Suppressor macrophage treated with lipopolysaccharide for 1 hour (primary cell): ENCODE data around the gene SLC19A1.
"Not testable (repeated sequence)": the region's sequence is repeated elsewhere in the genome, so short reads cannot be mapped to it uniquely, and the experiment has no call there.

Experiments
- DNase-seq, 3 donors: peaks; one replicate each; pipeline ENCODE4 v3.0.0-alpha.2; 2020 to 2022

Gene SLC19A1

GRCh38 chr21:45576838-45577737 lies 34.8 kb upstream of the SLC19A1 start:
- DNase-seq, result no peak

DNA sequence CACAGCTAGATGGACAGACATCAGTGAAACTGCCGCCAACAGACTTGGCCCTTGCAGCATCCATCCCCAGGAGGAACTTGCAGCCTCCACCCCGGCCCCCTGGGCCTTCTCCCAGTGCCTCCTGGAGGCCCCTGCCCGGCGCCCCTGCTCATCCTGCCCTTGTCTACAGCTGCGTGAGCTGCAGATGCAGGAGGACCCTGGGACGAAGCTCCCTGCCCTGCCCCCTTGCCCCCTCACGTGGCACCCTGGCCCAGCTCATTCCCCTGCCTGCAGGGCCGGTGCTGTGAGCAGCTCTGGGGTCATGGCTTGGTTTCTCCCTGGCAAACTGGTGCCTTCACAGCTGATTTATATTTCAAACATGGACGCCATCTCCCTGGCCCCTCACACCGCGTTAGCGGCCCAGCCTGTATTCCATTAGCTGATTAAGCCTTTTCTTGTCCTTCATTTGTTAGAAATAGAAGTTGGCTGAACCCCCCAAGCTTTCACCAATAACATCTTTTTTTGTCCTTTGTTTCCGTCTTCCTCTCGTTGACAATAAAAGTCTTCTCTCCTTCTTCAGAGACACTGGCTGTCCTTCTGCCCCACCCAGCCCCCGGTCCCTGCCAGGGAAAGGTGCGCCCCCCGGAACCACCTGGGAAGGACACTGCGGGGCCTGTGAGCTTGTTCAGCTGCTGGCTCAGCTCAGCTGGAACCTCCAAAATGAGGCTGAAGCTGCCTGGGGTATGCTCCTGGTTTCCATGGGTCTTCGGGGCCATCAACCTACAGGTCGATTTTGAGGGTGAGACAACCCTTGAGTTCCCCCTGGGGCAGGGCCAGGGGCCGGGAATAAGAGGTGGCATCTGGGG lies 34.0 kb upstream of the SLC19A1 start:
- no peak for DNase-seq

- no peak for DNase-seq
Measured at GRCh38 chr21:45575304-45575992, 33.2 kb upstream of the SLC19A1 start.

DNA sequence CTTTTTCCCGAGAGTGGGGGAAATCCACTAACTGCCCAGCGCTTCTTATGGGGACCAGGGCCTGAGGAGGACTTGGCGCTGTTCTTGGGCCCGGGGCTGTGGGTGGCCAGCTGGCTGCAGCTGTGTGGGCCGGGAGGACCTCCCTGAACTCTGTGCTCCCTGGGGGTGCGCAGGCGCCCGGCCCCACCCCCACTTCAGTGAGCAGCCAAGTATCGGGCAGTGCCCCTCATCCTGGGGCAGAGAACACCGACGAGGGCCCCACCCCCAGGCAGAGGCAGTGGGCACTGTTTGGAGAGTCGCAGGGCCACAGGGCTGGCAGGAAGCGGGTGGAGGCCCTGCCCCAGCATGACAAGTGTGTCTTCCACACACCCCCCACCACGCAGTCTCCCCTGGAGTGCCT lies 32.5 kb upstream of the SLC19A1 start:
- DNase-seq, result no peak

- DNase-seq, result no peak
Measured at GRCh38 chr21:45574081-45574501, 31.9 kb upstream of the SLC19A1 start.

DNA sequence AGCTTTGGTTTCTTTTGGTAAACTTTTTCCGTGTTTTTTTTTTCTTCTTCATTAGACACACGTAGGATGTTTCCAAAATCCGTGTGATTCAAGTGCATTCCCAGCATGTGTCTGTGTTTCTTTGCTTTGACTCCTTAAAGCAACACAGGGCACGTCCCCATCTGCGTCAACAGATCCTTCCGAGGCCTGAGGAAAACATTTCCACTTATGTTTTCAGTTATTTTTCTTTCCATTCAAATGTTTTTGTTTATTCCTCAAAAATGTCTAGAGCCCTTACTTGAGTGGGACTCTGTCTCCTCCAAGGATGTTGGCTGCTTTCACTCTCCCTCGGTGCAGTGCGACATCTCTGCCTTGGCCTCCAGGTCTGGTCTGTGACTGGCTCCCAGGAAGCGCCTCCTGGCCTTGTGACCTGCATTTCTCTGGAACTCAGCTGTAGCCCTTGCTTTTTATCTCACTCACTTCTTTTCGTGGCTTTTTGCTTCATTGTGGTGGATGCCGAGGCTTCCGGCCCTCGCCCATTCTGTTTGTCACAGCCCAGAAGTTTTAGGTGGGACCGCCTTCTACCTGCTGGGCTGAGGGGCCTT lies 31.3 kb upstream of the SLC19A1 start:
- DNase-seq, result no peak

DNA sequence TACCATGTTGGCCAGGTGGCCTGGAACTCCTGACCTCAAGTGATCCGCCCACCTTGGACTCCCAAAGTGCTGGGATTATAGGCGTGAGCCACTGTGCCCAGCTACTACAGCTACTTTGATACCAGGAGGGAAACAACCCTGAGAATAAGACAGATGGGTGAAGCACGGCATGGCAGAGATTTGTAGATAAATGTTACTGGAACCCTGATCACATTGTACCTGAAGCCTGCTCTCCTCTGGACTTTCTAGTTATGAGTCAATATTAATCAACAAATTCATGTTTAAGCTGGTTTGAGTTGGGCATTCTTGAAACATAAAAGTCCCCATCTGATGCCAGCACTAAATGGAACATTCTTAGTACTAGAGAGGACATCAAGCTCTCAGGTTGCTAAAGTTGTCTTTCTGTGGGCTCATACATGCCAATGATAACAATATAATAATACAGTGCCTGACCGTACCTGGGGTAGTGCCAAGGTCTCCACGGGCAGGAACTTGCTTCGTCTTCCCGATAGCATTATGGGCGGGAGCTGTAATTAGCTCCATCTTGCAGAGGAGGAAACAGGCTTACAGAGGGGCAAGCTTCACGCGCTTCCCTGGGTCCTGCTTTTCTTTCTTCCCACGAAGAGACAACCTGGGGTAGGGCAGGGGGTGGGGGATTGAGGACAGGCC lies 30.7 kb upstream of the SLC19A1 start:
- DNase-seq, result no peak

DNA sequence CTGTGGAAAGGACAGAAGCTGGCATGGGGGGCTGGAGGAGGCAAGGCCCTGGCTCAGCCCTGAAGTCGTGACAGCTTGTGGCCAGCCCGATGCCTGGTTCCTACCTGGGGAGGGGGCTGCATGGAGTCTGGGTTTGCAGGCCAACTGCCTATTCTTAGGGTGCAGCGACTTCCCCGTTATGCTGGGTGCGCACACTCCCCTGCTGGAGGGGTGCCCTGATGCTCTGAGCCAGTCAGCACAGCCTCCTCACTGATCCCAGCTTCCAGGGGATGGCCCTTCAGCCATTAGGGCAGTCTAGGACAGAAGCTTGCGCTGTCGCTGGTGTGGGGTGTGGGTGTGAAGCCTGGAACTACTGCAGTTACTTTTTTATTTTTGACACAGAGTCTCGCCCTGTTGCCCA lies 30.0 kb upstream of the SLC19A1 start:
- DNase-seq, result no peak

DNA sequence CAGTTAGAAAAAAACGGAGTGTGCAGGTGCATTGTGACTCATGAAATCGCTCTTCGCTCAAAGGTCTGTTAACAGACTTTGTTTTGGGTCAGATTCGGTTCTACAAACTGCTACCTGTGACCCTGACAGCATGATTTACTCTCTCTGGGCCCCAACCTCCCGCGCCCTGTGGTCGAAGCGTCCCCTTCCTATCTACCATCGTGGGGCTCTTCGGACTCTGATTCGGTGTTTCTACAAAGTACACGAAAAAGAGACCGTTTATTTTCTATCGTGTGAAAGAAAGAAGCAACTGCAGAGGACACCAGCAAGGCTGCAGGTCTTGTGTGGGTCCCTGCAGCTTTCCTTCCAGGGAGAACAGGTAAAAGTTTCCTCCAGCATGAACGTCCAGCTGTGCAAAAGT lies 29.4 kb upstream of the SLC19A1 start:
- no peak for DNase-seq

DNA sequence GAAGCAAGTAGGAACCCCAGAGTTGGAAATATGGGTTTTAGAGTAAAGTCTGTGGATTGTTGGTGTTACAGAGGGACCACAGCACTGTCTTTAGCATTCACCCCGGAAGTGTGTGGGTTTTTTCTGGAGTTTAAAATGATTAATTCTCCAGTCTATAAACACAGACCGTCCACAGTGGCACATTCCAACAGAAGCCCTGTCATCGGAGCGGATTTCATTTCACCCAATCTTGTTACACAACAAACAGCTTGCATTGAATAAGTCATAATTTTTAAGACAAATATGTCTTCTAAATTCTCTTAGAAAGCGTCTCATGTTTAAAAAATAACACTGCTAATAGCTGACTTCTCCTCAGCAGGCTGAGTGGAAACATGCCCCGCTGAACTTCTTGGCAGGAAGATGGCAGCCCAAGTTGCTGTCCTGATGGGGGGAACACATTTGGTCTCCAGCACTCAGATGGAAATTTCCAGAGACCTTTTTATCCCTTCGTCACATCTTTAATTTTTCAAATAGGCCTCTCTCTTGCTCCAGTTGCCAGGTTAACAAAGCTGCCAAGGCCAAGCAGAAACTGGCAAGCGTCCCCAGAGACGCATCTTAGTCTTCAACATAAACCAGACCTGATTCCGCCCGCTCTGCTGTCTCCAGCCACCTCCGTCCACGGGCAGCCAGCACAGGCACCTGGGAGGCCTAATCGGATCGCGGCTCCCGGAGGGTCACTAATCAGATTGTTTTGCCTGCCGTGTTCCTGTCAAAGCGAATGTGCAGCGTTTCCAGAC lies 28.8 kb upstream of the SLC19A1 start:
- no peak for DNase-seq

DNA sequence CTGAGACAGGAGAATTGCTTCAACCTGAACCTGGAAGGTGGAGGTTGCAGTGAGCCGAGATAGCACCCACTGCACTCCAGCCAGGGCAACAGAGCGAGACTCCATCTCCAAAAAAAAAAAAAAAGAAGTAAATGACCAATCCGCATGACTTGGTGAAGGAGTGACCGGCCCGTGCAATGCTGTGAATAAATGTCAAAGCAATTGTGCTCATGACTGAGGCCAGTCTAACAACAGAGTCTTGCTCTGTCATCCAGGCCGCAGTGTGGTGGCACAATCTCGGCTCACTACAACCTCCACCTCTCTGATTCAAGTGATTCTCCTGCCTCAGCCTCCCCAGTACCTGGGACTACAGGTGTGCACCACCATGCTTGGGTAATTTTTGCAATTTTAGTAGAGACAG lies 27.8 kb upstream of the SLC19A1 start:
- DNase-seq, result no peak

GRCh38 chr21:45568383-45568782 lies 26.1 kb upstream of the SLC19A1 start:
- DNase-seq, result no peak

- not testable (repeated sequence) for DNase-seq
Measured at GRCh38 chr21:45564137-45564536, 21.9 kb upstream of the SLC19A1 start.

GRCh38 chr21:45562965-45563364 lies 20.7 kb upstream of the SLC19A1 start:
- DNase-seq, result no peak

- DNase-seq, result no peak
Measured at GRCh38 chr21:45562402-45562801, 20.2 kb upstream of the SLC19A1 start.

- DNase-seq, result not testable (repeated sequence)
Measured at GRCh38 chr21:45561241-45561640, 19.0 kb upstream of the SLC19A1 start.

DNA sequence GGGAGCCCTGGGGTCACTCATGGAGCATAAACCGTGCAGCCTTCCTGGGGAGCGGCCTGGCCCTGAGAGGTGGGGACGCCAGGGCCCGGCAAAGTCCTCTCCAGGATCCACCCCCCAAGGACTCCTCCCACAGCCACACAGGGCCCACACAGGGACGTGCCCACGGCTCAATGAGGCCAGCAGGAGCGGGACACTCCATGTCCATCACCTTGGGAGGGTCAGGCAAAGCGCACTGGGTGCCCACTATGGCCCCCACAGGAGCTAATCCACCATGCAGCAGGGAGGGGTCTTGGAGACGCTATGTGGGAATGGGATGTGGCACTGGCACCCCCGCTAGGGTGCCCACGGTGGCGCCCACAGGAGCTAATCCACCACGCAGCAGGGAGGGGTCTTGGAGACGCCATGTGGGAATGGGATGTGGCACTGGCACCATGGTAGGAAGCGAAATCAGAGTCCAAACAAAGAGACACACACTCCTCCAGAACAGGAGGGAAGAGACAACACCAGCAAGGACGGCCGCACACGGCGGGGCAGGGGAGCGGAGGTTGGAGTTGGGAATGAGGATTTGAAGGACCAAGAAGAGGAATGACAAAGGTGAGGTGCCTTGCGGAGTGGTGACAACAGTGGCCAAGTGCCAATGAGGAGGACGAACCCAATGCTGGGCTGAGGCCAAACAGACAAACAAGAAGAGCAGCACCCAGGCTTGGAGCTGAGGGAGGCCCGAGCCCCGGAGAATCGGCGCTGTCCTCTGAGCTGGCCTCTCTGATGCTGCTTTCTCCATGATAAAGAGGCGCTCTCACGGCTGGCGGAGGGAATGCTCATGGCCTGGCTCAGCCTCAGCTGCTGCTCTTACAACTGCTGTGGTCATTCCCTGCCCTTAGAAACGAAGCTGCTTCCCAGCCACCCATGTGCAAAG lies 18.1 kb upstream of the SLC19A1 start:
- no peak for DNase-seq

DNA sequence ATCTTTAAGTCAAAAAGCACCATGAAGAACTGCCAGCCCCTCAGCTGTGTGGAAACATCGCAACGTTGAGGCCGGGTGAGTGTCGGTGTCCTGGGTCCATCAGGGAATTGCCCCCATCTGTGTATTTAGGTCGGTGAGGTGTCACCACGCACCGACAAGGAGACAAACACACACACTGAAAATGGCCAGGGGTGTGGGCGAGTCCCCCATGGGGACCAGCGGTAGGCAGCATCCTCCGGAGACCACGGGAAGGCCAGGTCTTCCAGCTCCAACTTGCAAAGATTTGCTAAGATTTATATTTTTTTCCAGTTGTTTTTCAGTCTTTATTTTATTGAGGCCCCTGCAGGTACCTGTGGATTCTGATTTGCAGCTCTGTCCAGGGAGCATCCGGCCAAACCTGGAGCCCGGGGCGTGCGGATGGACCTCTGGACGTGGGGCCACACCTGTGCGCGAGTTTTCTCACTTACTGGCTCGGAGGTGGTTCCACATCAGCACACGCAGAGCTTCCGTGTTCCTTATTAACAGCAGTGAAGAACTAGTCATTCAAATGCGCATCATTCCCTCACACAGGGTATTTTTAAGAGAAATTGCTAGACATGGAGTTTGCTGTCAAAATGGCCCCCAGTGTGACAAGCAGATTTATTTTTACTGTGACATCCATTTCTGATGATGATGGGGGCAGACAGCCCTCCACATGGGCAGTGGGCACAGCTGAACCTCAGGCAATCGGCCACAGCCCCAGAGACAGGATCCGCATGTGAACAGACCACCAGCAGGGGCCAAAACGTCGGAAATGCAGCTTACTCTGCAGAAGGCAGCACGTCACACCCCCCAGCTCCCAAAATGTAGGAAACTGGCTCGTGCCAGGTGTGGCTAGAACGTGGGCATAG lies 17.2 kb upstream of the SLC19A1 start:
- no peak for DNase-seq

GRCh38 chr21:45558044-45558721 lies 15.9 kb upstream of the SLC19A1 start:
- no peak for DNase-seq
